ENCODE results near the gene RIBC2. TPM values are rescaled to one million over a fixed set of nuclear protein-coding genes. Genes with fewer than 3 reads are reported as not detected.

Gene RIBC2
- total RNA-seq, 2 donors from 2014 or later = 6.0 to 7.4 TPM

- H3K4me3 ChIP-seq = no peak overlapping the region
- H3K36me3 ChIP-seq = no peaks in the 10 kb centered on the region
- intact Hi-C loops (cut with DNase I) = no loop called here
- H3K27ac ChIP-seq = no peak overlapping the region
- H3K27me3 ChIP-seq (replicated peaks; ENCODE audit: insufficient read depth) = no peaks in the 10 kb centered on the region
- DNase-seq (ENCODE audit: low spot score) = no peak
- no peaks in the 10 kb centered on the region for H3K9me3 ChIP-seq
- WGBS = 90% methylated on average over 8 of the region's 8 CpGs
- no peaks in the 10 kb centered on the region for H3K4me1 ChIP-seq (replicated peaks)
- TF ChIP-seq CTCF (IDR thresholded peaks at IDR 0.05) (no peak), POLR2A (IDR thresholded peaks at IDR 0.05) (no peak), POLR2AphosphoS5 (IDR thresholded peaks at IDR 0.05) (no peak)
Measured at GRCh38 chr22:45456811-45457210, 43.3 kb downstream of the RIBC2 start.

GRCh38 chr22:45458532-45458931 is 45.0 kb downstream of the RIBC2 start:
- Histone ChIP-seq H3K9me3 (no peaks in the 10 kb centered on the region), H3K4me3 (no peak overlapping the region), H3K27ac (no peak overlapping the region), H3K4me1 (replicated peaks) (no peaks in the 10 kb centered on the region), H3K36me3 (no peaks in the 10 kb centered on the region), H3K27me3 (replicated peaks; ENCODE audit: insufficient read depth) (no peaks in the 10 kb centered on the region)
- WGBS = 96% methylated on average over 13 of the region's 13 CpGs
- TF ChIP-seq POLR2A (IDR thresholded peaks at IDR 0.05) (no peak), POLR2AphosphoS5 (IDR thresholded peaks at IDR 0.05) (no peak), CTCF (IDR thresholded peaks at IDR 0.05) (no peak)
- intact Hi-C loops (cut with DNase I) = no loop called here
- DNase-seq (ENCODE audit: low spot score) = no peak

- H3K9me3 ChIP-seq = no peaks in the 10 kb centered on the region
- H3K4me1 ChIP-seq (replicated peaks) = no peaks in the 10 kb centered on the region
- TF ChIP-seq POLR2AphosphoS5 (IDR thresholded peaks at IDR 0.05) (no peak), POLR2A (IDR thresholded peaks at IDR 0.05) (no peak), CTCF (IDR thresholded peaks at IDR 0.05) (no peak)
- 88% methylated on average over 8 of the region's 8 CpGs for WGBS
- no peak overlapping the region for H3K27ac ChIP-seq
- H3K36me3 ChIP-seq = no peaks in the 10 kb centered on the region
- H3K27me3 ChIP-seq (replicated peaks; ENCODE audit: insufficient read depth) = no peaks in the 10 kb centered on the region
- no peak for DNase-seq (ENCODE audit: low spot score)
- intact Hi-C loops (cut with DNase I) = no loop called here
- H3K4me3 ChIP-seq = no peak overlapping the region
Measured at GRCh38 chr22:45459235-45459634, 45.7 kb downstream of the RIBC2 start.

GRCh38 chr22:45460288-45461109 is 47.0 kb downstream of the RIBC2 start:
- WGBS = 41% methylated on average over 12 of the region's 14 CpGs
- DNase-seq (ENCODE audit: low spot score) = no peak
- intact Hi-C loops (cut with DNase I) = no loop called here

More at GRCh38 chr22:45460288-45461109, 47.0 kb downstream of the RIBC2 start:
- Histone ChIP-seq H3K4me1 (replicated peaks) (no peaks in the 10 kb centered on the region), H3K27me3 (replicated peaks; ENCODE audit: insufficient read depth) (no peaks in the 10 kb centered on the region), H3K27ac (peak overlapping the region in 1 of 2 donors; percentile 31), H3K36me3 (no peaks in the 10 kb centered on the region), H3K4me3 (no peak overlapping the region), H3K9me3 (no peaks in the 10 kb centered on the region)
- no peak for TF ChIP-seq POLR2A (IDR thresholded peaks at IDR 0.05)
- TF ChIP-seq CTCF (IDR thresholded peaks at IDR 0.05) = no peak
- peak; percentile 21 for TF ChIP-seq POLR2AphosphoS5 (IDR thresholded peaks at IDR 0.05)
